Stimulated activated naive B cell treated with anti-CD40 and anti-IgM and Interleukin-4, amounts not matched to agents 10 μg/mL and 1 μg/mL and 100 μg/mL, for 72 hours (primary cell): Measurements from ENCODE around the gene ZNF74.
"Not testable (repeated sequence)": the region's sequence is repeated elsewhere in the genome, so short reads cannot be mapped to it uniquely, and the experiment has no call there.

Experiments
- ATAC-seq, 2 donors: fragments of 150-1000 bp; cut with Tn5 transposase; replicated peaks; 2 replicates each; pipeline ENCODE4 v1.10.0; 2021; ENCODE audit warnings: moderate library complexity in 1 of 2
- DNase-seq: peaks from one replicate; pipeline ENCODE4 v3.0.0; 2021
- H3K27ac Mint-ChIP-seq: one replicate; pipeline ENCODE4 v1.8.0; 2022; ENCODE audit warnings: mild to moderate bottlenecking, mixed read lengths
- H3K27me3 Mint-ChIP-seq, 2 donors: one replicate each; pipeline ENCODE4 v1.8.0; 2022; ENCODE audit warnings: mixed read lengths in 2 of 2
- H3K36me3 Mint-ChIP-seq, 2 donors: one replicate each; pipeline ENCODE4 v1.8.0; 2022; ENCODE audit warnings: mixed read lengths in 2 of 2, mild to moderate bottlenecking in 1 of 2
- H3K4me1 Mint-ChIP-seq, 2 donors: one replicate each; pipeline ENCODE4 v1.8.0; 2022; ENCODE audit warnings: mixed read lengths in 2 of 2, mild to moderate bottlenecking in 1 of 2
- H3K4me3 Mint-ChIP-seq, 2 donors: one replicate each; pipeline ENCODE4 v1.8.0; 2022; ENCODE audit warnings: mild to moderate bottlenecking in 2 of 2, mixed read lengths in 2 of 2, moderate library complexity in 1 of 2
- H3K9me3 Mint-ChIP-seq, 2 donors: one replicate each; pipeline ENCODE4 v1.8.0; 2022; ENCODE audit warnings: mixed read lengths in 2 of 2, mild to moderate bottlenecking in 1 of 2

ZNF74 gene

GRCh38 chr22:20440637-20441591 is 47.0 kb downstream of the ZNF74 start:
- Mint-ChIP-seq H3K4me1 (peaks cover 10 to 13% of the 10 kb centered on the region in 2 donors), H3K36me3 (peaks cover 17 to 31% of the 10 kb centered on the region in 2 donors), H3K27me3 (peaks cover 19 to 22% of the 10 kb centered on the region in 2 donors), H3K9me3 (no peaks in the 10 kb centered on the region), H3K4me3 (no peak overlapping the region), H3K27ac (no peak overlapping the region)
- no peak for ATAC-seq
- no peak for DNase-seq

- ATAC-seq (no peak), DNase-seq (no peak)
- peaks cover 6 to 10% of the 10 kb centered on the region in 2 donors for H3K4me1 Mint-ChIP-seq
- H3K4me3 Mint-ChIP-seq = no peak overlapping the region
- peaks cover 21 to 38% of the 10 kb centered on the region in 2 donors for H3K36me3 Mint-ChIP-seq
- H3K27me3 Mint-ChIP-seq = peaks cover 13 to 18% of the 10 kb centered on the region in 2 donors
- H3K27ac Mint-ChIP-seq = no peak overlapping the region
- no peaks in the 10 kb centered on the region for H3K9me3 Mint-ChIP-seq
Observed at GRCh38 chr22:20441631-20442484, 47.9 kb downstream of the ZNF74 start.

- Mint-ChIP-seq H3K4me1 (peaks cover 0 to 4% of the 10 kb centered on the region in 2 donors), H3K27ac (no peak overlapping the region), H3K36me3 (peaks cover 19 to 38% of the 10 kb centered on the region in 2 donors), H3K27me3 (peaks cover 8 to 12% of the 10 kb centered on the region in 2 donors), H3K4me3 (no peak overlapping the region), H3K9me3 (no peaks in the 10 kb centered on the region)
- ATAC-seq (no peak), DNase-seq (no peak)
Observed at GRCh38 chr22:20442485-20443284, 48.7 kb downstream of the ZNF74 start.

- Mint-ChIP-seq H3K27me3 (peaks cover 0 to 4% of the 10 kb centered on the region in 2 donors), H3K4me3 (no peak overlapping the region), H3K27ac (no peak overlapping the region), H3K36me3 (peaks cover 19 to 38% of the 10 kb centered on the region in 2 donors), H3K4me1 (peaks cover 0 to 2% of the 10 kb centered on the region in 2 donors), H3K9me3 (no peaks in the 10 kb centered on the region)
- DNase-seq = no peak
- ATAC-seq = no peak
Observed at GRCh38 chr22:20444325-20444724, 50.4 kb downstream of the ZNF74 start.

GRCh38 chr22:20446383-20446970 is 52.5 kb downstream of the ZNF74 start:
- DNase-seq (no peak), ATAC-seq (no peak)
- Mint-ChIP-seq H3K36me3 (peaks cover 29 to 39% of the 10 kb centered on the region in 2 donors), H3K4me1 (peaks cover 0 to 2% of the 10 kb centered on the region in 2 donors), H3K27me3 (no peaks in the 10 kb centered on the region), H3K4me3 (no peak overlapping the region), H3K9me3 (no peaks in the 10 kb centered on the region), H3K27ac (no peak overlapping the region)

- Mint-ChIP-seq H3K4me3 (no peak overlapping the region), H3K36me3 (peaks cover 24 to 31% of the 10 kb centered on the region in 2 donors), H3K4me1 (peaks cover 0 to 2% of the 10 kb centered on the region in 2 donors), H3K9me3 (no peaks in the 10 kb centered on the region), H3K27me3 (no peaks in the 10 kb centered on the region), H3K27ac (no peak overlapping the region)
- DNase-seq (no peak), ATAC-seq (no peak)
Observed at GRCh38 chr22:20448630-20449029, 54.7 kb downstream of the ZNF74 start.

- Mint-ChIP-seq H3K4me1 (peaks cover 0 to 2% of the 10 kb centered on the region in 2 donors), H3K4me3 (no peak overlapping the region), H3K9me3 (no peaks in the 10 kb centered on the region), H3K27me3 (no peaks in the 10 kb centered on the region), H3K36me3 (peaks cover 19 to 24% of the 10 kb centered on the region in 2 donors), H3K27ac (no peak overlapping the region)
- no peak for DNase-seq
- no peak for ATAC-seq
Observed at GRCh38 chr22:20449819-20450550, 56.0 kb downstream of the ZNF74 start.

GRCh38 chr22:20450551-20450906 is 56.6 kb downstream of the ZNF74 start:
- Mint-ChIP-seq H3K4me3 (no peak overlapping the region), H3K4me1 (peaks cover 0 to 2% of the 10 kb centered on the region in 2 donors), H3K27me3 (no peaks in the 10 kb centered on the region), H3K9me3 (no peaks in the 10 kb centered on the region), H3K27ac (no peak overlapping the region), H3K36me3 (peaks cover 24 to 29% of the 10 kb centered on the region in 2 donors)
- DNase-seq (no peak), ATAC-seq (no peak)

- H3K36me3 Mint-ChIP-seq = peaks cover 30 to 32% of the 10 kb centered on the region in 2 donors
- not testable (repeated sequence) for H3K27me3 Mint-ChIP-seq, H3K4me1 Mint-ChIP-seq, H3K27ac Mint-ChIP-seq, H3K9me3 Mint-ChIP-seq, H3K4me3 Mint-ChIP-seq, DNase-seq, ATAC-seq
Observed at GRCh38 chr22:20451129-20451778, 57.3 kb downstream of the ZNF74 start.

- Mint-ChIP-seq H3K27me3 (no peaks in the 10 kb centered on the region), H3K4me3 (no peak overlapping the region), H3K4me1 (peaks cover 12 to 13% of the 10 kb centered on the region in 2 donors), H3K36me3 (peaks cover 26 to 31% of the 10 kb centered on the region in 2 donors), H3K9me3 (no peaks in the 10 kb centered on the region), H3K27ac (no peak overlapping the region)
- DNase-seq (no peak), ATAC-seq (no peak)
Observed at GRCh38 chr22:20451920-20452319, 58.0 kb downstream of the ZNF74 start.

- Mint-ChIP-seq H3K9me3 (no peaks in the 10 kb centered on the region), H3K4me1 (peaks cover 12 to 14% of the 10 kb centered on the region in 2 donors), H3K4me3 (no peak overlapping the region), H3K27ac (no peak overlapping the region), H3K27me3 (no peaks in the 10 kb centered on the region), H3K36me3 (peaks cover 29 to 36% of the 10 kb centered on the region in 2 donors)
- DNase-seq = no peak
- no peak for ATAC-seq
Observed at GRCh38 chr22:20453222-20453621, 59.3 kb downstream of the ZNF74 start.

- no peak overlapping the region for H3K4me3 Mint-ChIP-seq
- DNase-seq = no peak
- no peak for ATAC-seq
- peaks cover 14 to 30% of the 10 kb centered on the region in 2 donors for H3K4me1 Mint-ChIP-seq
- no peaks in the 10 kb centered on the region for H3K9me3 Mint-ChIP-seq
- H3K27ac Mint-ChIP-seq = no peak overlapping the region
- no peaks in the 10 kb centered on the region for H3K27me3 Mint-ChIP-seq
- H3K36me3 Mint-ChIP-seq = peaks cover 36 to 47% of the 10 kb centered on the region in 2 donors
Observed at GRCh38 chr22:20455709-20456063, 61.7 kb downstream of the ZNF74 start.
